ENCODE results near the gene SLC6A1. TPM values are rescaled to one million over a fixed set of nuclear protein-coding genes. Genes with fewer than 3 reads are reported as not detected.
A peak's percentile ranks its signal among the peaks of the same experiment; 100 is the strongest.

SLC6A1 gene
- total and polyA plus RNA-seq, 12 donors, result 0.55 to 2.7 (median 1.7) TPM

GRCh38 chr3:10992943-10993728 is 588 bp downstream of the SLC6A1 start:
- ATAC-seq (peak in 5 of 8 donors; percentile 8 to 29 (median 26)), DNase-seq (no peak)
- H3K4me1 ChIP-seq, result peaks cover 0 to 20% (median 3%) of the 10 kb centered on the region in 9 donors
- no peaks in the 10 kb centered on the region for H3K9me3 ChIP-seq
- H3K4me3 ChIP-seq, result peak overlapping the region; percentile 14 to 56 (median 50)
- H3K27ac ChIP-seq, result peak overlapping the region in 6 of 10 donors; percentile 19 to 58 (median 48)
- no peaks in the 10 kb centered on the region for H3K36me3 ChIP-seq
- TF ChIP-seq CTCF (IDR thresholded peaks at IDR 0.05), result no peak
- peaks cover 0 to 70% (median 52%) of the 10 kb centered on the region in 7 donors for H3K27me3 ChIP-seq
- WGBS, 2 donors, result 2% methylated on average over 50 to 69 of the region's 69 CpGs
- intact Hi-C loops (cut with DNase I), result no loop called here

GRCh38 chr3:10993729-10994065 is 1.1 kb downstream of the SLC6A1 start:
- no peaks in the 10 kb centered on the region for H3K36me3 ChIP-seq
- H3K27me3 ChIP-seq, result peaks cover 0 to 75% (median 54%) of the 10 kb centered on the region in 7 donors
- peak overlapping the region in 9 of 10 donors; percentile 25 to 56 (median 53) for H3K4me3 ChIP-seq
- ATAC-seq, result peak in 6 of 8 donors; percentile 10 to 63 (median 34)
- H3K9me3 ChIP-seq, result no peaks in the 10 kb centered on the region
- intact Hi-C loops (cut with DNase I), result no loop called here
- H3K4me1 ChIP-seq, result peaks cover 0 to 20% (median 3%) of the 10 kb centered on the region in 9 donors
- H3K27ac ChIP-seq, result peak overlapping the region in 6 of 10 donors; percentile 19 to 58 (median 48)
- no peak for DNase-seq
- WGBS, 2 donors, result 5 to 8% methylated on average over 9 of the region's 9 CpGs
- TF ChIP-seq CTCF (IDR thresholded peaks at IDR 0.05), result no peak

- TF ChIP-seq CTCF (IDR thresholded peaks at IDR 0.05), result no peak
- Histone ChIP-seq H3K4me3 (peak overlapping the region in 6 of 10 donors; percentile 39 to 56 (median 56)), H3K9me3 (no peaks in the 10 kb centered on the region), H3K36me3 (no peaks in the 10 kb centered on the region), H3K27me3 (peaks cover 0 to 75% (median 54%) of the 10 kb centered on the region in 7 donors), H3K4me1 (peaks cover 0 to 20% (median 3%) of the 10 kb centered on the region in 9 donors), H3K27ac (peak overlapping the region in 3 of 10 donors; percentile 15 to 41 (median 22))
- intact Hi-C loops (cut with DNase I), result no loop called here
- DNase-seq (no peak), ATAC-seq (no peak)
- 40 to 46% methylated on average over 3 of the region's 3 CpGs for WGBS, 2 donors
Observed at GRCh38 chr3:10994306-10994705, 1.8 kb downstream of the SLC6A1 start.

GRCh38 chr3:10995871-10996270 is 3.3 kb downstream of the SLC6A1 start:
- Histone ChIP-seq H3K27me3 (peaks cover 0 to 86% (median 67%) of the 10 kb centered on the region in 7 donors), H3K4me3 (no peak overlapping the region), H3K9me3 (no peaks in the 10 kb centered on the region), H3K4me1 (peaks cover 0 to 20% (median 3%) of the 10 kb centered on the region in 9 donors), H3K27ac (no peak overlapping the region), H3K36me3 (no peaks in the 10 kb centered on the region)
- 87 to 92% methylated on average over 8 of the region's 8 CpGs for WGBS, 2 donors
- no peak for DNase-seq
- intact Hi-C loops (cut with DNase I), result no loop called here
- no peak for TF ChIP-seq CTCF (IDR thresholded peaks at IDR 0.05)
- ATAC-seq, result no peak
